AG04449 (cell line): ENCODE data around the gene ATP2B3.
A peak's percentile ranks its signal among the peaks of the same experiment; 100 is the strongest.

ENCODE experiments used
- CTCF ChIA-PET: fragments of 350-600 bp; formaldehyde crosslinking; extraction: SDS; loops from one replicate; lab custom pipeline; 2021; ENCODE audit warnings: antibody characterized with exemption; lab: Yijun Ruan, JAX
- POLR2A ChIA-PET: fragments of 400-600, 350-600 bp; formaldehyde crosslinking; extraction: SDS; loops from one replicate; lab custom pipeline; 2020; ENCODE audit warnings: antibody characterized with exemption, inconsistent platforms; lab: Yijun Ruan, JAX
- DNase-seq: peaks from one replicate; pipeline ENCODE4 v3.0.0-alpha.2; 2010; ENCODE audit warnings: low read depth, low spot score
- H3K4me3 ChIP-seq: 2 replicates; pipeline ENCODE4 v1.5.1; 2011; ENCODE audit warnings: low read depth, mild to moderate bottlenecking, control low read depth, low read length
- TF ChIP-seq, protein P1 (sequence below): IDR thresholded peaks from one replicate; pipeline ENCODE4 v1.5.1; 2011; ENCODE audit warnings: mild to moderate bottlenecking, moderate library complexity, low read length, control low read depth, inconsistent platforms; ENCODE audit not compliant: insufficient read depth; ENCODE audit errors: missing control alignments

ATP2B3 gene

GRCh38 chrX:153609917-153610835, 92.7 kb downstream of the ATP2B3 start:
- DNase-seq: no peak
- TF ChIP-seq, protein P1, sequence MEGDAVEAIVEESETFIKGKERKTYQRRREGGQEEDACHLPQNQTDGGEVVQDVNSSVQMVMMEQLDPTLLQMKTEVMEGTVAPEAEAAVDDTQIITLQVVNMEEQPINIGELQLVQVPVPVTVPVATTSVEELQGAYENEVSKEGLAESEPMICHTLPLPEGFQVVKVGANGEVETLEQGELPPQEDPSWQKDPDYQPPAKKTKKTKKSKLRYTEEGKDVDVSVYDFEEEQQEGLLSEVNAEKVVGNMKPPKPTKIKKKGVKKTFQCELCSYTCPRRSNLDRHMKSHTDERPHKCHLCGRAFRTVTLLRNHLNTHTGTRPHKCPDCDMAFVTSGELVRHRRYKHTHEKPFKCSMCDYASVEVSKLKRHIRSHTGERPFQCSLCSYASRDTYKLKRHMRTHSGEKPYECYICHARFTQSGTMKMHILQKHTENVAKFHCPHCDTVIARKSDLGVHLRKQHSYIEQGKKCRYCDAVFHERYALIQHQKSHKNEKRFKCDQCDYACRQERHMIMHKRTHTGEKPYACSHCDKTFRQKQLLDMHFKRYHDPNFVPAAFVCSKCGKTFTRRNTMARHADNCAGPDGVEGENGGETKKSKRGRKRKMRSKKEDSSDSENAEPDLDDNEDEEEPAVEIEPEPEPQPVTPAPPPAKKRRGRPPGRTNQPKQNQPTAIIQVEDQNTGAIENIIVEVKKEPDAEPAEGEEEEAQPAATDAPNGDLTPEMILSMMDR: peak; percentile 86
- CTCF ChIA-PET: interaction anchor here (0.9 to 6.3 kb wide), 25 partner anchors 8 to 340 kb away, joined by 3 to 58 read pairs (median 5); partner anchors contain the start of gene CCNQ
- H3K4me3 ChIP-seq: peak overlapping the region; percentile 47
- POLR2A ChIA-PET: no interaction called here

GRCh38 chrX:153610836-153611213, 93.4 kb downstream of the ATP2B3 start:
- no peak for DNase-seq
- TF ChIP-seq, protein P1: no peak
- H3K4me3 ChIP-seq: no peak overlapping the region
- CTCF ChIA-PET: interaction anchor here (2.0 to 6.3 kb wide), 5 partner anchors 10 to 57 kb away, joined by 5 to 58 read pairs (median 13); partner anchors contain the start of gene CCNQ
- POLR2A ChIA-PET: no interaction called here

- no peak overlapping the region for H3K4me3 ChIP-seq
- DNase-seq: no peak
- ChIA-PET CTCF (interaction anchor here (2.4 to 6.3 kb wide), 4 partner anchors 11 to 57 kb away, joined by 5 to 58 read pairs (median 24); partner anchors contain the start of gene CCNQ), POLR2A (no interaction called here)
- TF ChIP-seq, protein P1: no peak
Observed at GRCh38 chrX:153611298-153612095, 94.1 kb downstream of the ATP2B3 start.

DNA sequence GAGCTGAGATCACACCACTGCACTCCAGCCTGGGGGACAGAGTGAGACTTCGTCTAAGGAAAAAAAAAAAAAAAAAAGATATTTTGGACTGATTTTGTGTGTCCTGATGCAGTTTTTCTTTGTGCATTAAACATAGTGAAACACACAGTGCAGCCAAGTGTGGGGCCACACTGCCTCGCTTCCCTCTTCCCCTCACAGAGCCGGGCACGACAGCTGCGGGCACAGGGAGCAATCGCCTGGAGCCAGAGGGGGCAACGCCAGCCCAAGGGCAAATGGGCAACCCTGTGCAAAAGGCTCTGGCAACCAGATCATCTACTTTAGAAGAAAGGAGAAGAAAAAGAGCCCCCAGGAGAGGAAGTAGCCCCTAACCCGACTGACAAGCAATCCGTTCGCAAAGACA, 95.0 kb downstream of the ATP2B3 start:
- H3K4me3 ChIP-seq: no peak overlapping the region
- POLR2A ChIA-PET: no interaction called here
- TF ChIP-seq, protein P1: no peak
- CTCF ChIA-PET: interaction anchor here (1.2 to 6.3 kb wide), 2 partner anchors 49 to 55 kb away, joined by 3 to 58 read pairs; no protein-coding TSS in a partner anchor
- no peak for DNase-seq

GRCh38 chrX:153614818-153615217, 97.4 kb downstream of the ATP2B3 start:
- ChIA-PET CTCF (interaction anchor here (1.2 to 6.3 kb wide), 2 partner anchors 9 to 53 kb away, joined by 3 to 58 read pairs; no protein-coding TSS in a partner anchor), POLR2A (no interaction called here)
- TF ChIP-seq, protein P1: no peak
- H3K4me3 ChIP-seq: no peak overlapping the region
- DNase-seq: no peak
